Measurements from ENCODE around the gene ABL2.
"Not testable (repeated sequence)": the region's sequence is repeated elsewhere in the genome, so short reads cannot be mapped to it uniquely, and the experiment has no call there.

The ABL2 gene

DNA sequence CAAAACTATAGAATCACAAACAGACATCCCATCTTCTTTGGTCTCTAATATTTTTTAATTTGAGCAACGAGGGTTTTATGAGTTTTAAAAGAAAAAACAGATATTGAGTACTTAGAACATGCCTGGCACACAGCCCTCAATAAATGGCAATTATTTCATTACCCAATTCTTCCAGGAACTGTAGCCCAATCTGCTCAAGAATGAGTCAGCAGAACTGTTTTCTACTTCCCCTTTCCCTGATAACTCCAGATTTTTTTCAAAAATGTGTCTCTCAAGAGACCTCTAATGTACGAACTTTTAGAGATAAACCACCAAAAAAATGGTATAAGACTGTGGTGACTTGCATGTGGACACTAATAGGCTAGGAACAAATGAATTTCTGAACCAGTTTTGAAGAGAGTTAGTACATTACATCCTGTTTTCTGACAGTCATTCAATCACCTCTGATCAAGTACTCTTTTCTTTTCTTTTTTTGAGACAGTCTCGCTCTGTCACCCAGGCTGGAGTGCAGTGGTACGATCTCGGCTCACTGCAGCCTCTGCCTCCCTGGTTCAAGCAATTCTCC lies 11.5 kb downstream of the ABL2 start:
- DNase-seq (ENCODE audit: low read depth in 1 of 2, low spot score in 1 of 2): no peak

DNA sequence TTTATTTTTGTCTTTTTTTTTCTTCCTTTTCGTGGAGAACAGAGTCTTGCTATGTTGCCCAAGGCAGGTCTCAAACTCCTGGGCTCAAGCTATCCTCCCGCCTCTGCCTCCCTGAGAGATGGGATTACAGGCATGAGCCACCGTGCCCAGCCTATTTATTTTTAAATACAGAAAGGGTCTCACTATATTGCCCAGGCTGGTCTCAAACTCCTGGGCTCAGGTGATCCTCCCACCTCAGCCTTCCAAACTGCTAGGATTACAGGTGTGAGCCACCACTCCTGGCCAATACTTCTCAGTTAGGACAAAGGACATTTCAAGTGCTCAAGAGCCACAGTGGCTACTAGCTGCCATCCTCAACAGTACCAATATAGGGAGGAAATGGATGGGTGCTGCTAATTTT lies 16.2 kb downstream of the ABL2 start:
- DNase-seq (ENCODE audit: low read depth in 1 of 2, low spot score in 1 of 2): not testable (repeated sequence)

- no peak for DNase-seq (ENCODE audit: low read depth in 1 of 2, low spot score in 1 of 2)
Observed at GRCh38 chr1:179208681-179209477, 20.6 kb downstream of the ABL2 start.

DNA sequence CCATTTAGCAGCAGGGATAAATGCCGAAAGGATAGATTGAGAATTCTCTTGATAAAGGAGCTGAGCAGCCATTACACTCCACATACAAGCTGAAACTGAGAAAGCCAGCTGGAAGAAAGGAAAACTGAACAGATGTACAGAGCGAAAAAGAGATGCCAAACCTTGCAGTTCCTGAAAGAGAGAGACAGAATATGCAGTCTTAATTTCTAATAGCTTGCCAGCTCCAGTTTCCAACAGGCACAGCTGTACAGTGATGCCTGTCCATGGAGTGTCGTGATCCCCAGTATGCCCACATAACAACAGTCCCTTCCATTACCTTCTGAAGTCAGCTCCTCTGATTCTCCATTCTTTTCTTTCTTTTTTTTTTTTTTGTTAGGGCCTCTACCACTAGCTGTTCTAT lies 22.7 kb downstream of the ABL2 start:
- no peak for DNase-seq (ENCODE audit: low read depth in 1 of 2, low spot score in 1 of 2)

DNA sequence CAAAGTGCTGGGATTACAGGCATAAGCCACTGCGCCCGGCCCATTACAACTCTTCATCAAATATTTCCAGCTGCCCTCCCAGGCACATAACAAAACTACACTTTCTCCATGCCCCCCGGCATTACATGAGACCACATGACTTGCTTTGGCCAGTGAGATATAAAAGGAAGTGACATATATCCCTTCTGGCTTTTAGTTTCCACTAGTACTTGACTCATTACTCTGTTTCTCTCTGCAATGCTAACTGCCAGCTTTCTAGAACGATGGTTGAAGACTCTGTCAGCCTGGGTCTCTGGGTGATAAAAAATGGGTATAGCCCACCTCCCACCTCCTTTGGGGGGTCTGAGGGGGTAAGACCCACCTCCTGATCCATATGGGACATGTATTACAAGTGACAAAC lies 24.2 kb downstream of the ABL2 start:
- no peak for DNase-seq (ENCODE audit: low read depth in 1 of 2, low spot score in 1 of 2)

GRCh38 chr1:179202161-179202560 lies 27.3 kb downstream of the ABL2 start:
- DNase-seq (ENCODE audit: low read depth in 1 of 2, low spot score in 1 of 2): no peak

- DNase-seq (ENCODE audit: low read depth in 1 of 2, low spot score in 1 of 2): no peak
Observed at GRCh38 chr1:179200586-179200985, 28.9 kb downstream of the ABL2 start.

- DNase-seq (ENCODE audit: low read depth in 1 of 2, low spot score in 1 of 2): no peak
Observed at GRCh38 chr1:179197690-179198297, 31.7 kb downstream of the ABL2 start.

DNA sequence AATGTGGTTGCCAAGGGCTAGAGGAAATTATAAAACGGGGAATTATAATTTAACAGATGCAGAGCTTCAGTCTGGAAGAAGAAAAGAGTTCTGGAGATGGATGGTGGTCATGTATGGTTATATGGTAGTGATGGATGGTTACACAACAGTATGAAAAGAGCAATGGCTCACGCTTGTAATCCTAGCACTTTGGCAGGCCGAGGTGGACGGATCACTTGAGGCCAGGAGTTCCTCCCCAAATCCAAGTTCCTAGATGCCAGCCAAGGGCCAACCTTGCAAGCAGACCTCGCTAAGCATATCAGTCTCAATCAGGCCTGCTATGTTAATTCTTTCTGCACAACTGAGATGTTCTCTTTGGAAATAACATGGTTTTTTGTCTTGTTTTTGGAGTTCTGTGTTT lies 33.6 kb downstream of the ABL2 start:
- DNase-seq (ENCODE audit: low read depth in 1 of 2, low spot score in 1 of 2): not testable (repeated sequence)

DNA sequence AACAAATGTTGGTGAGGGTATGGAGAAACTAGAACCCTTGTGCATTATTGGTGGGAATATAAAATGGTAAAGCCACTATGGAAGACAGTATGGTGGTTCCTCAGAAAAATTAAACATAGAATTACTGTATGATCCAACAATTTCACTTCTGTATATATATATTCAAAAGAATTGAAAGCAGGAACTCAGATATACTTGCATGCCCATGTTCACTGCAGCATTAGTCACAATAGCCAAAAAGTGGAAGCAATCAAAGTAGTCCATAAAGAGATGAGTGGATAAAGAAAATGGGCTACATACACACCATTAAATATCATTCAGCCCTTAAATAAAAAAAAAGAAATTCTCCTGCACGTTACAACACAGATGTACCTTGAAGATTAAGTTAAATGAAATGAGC lies 34.1 kb downstream of the ABL2 start:
- DNase-seq (ENCODE audit: low read depth in 1 of 2, low spot score in 1 of 2): no peak

- DNase-seq (ENCODE audit: low read depth in 1 of 2, low spot score in 1 of 2): no peak
Observed at GRCh38 chr1:179194068-179194537, 35.4 kb downstream of the ABL2 start.

DNA sequence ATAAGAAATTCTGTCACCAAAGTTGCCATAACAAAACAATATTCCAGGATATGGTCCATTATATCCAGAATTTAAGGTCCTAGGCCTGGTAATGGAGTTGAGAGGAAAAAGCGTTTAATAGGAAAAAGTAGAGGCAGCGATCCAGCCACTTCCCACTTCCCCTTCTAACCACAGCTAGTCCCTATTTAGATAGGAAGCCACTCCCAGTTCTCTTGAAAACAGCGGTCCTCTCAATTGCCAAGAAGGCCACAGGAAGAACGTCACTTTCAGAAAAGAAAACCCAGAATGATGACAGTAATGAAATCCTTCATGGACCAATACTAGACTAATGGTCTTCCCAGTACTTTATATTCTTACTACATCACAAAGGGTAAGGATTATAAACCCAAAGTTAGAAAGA lies 38.6 kb downstream of the ABL2 start:
- no peak for DNase-seq (ENCODE audit: low read depth in 1 of 2, low spot score in 1 of 2)

DNA sequence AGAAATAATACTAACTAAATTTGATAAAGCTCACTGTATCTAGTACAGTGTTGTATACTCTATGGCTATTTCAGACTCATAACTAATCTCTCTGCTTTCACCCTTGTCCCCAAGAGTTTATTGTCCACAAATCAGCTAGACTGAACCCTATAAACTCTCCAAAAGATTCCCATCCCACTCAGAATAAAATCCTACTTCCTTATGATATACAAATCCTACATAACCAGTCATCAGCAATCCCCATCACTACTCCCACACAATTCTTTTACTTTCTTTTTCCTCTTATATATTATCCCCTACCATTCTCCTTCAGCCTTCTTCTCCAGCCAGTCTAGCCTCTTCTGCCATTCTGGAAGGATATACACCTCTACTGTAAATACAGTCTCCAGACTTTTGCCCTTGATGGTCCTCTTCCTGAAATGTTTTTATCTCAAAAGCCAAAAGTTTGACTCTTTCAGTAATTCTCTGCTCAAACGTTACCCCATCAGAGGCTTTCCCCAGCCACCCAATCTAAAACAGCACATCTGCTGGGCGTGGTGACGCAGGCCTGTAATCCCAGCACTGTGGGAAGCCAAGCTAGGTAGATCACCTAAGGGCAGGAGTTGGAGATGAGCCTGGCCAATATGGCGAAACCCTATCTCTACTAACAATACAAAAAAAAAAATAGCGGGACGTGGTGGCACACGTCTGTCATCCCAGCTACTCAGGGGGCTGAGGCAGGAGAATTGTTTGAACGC lies 41.6 kb downstream of the ABL2 start:
- DNase-seq (ENCODE audit: low read depth in 1 of 2, low spot score in 1 of 2): no peak

DNA sequence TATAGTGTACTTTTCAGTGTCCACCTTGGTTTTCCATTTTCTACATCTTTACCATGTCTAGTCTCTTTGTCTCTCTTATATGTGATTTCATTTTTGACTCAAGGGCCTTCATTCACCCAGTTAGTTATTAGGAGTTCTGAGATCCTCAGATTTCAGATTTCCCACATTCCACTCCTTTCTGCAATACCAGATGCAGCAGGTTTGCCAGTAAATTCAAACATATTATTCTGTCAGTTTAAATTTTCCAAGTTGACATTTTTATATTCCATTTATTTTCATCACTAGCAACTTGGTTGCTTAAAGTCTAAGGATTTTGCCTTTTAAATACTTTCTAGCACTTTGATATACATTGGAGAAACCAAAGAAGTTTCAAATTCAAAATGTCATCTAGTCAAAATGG lies 42.4 kb downstream of the ABL2 start:
- no peak for DNase-seq (ENCODE audit: low read depth in 1 of 2, low spot score in 1 of 2)

DNA sequence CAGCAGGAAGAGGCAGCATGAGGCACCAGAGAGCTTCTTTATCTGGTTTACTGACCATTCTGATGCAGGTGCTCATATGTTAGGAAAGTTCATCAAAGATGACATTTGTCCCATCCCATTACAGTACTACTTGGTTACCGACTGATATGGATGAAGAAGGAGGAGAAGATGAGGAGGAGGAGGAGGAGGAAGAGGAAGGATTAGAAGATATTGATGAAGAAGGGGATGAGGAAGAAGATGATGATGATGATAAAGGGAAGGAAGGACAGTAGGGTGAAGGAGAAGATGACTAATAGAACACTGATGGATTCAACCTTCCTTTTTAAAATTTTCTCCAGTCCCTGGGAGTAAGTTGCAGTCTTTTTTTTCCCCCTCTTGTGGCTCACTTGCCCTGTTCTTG lies 45.1 kb downstream of the ABL2 start:
- no peak for DNase-seq (ENCODE audit: low read depth in 1 of 2, low spot score in 1 of 2)

DNA sequence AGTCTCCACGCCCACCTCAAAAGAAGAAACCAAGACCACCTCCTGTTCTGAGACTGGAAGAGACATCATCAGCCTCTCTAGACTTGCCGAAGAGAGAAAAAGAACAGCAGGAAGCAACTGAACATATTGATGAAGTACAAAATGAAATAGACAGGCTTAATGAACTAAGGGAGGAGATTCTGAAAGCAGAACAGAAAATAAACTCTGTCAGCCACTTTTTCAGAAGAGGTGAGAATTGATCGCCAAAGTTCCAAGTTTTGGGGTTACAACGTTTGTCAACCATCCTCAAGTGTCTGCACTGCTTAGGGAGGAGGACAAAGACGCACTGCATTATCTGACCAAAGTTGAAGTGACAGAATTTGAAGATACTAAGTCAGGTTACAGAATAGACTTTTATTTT lies 45.6 kb downstream of the ABL2 start:
- no peak for DNase-seq (ENCODE audit: low read depth in 1 of 2, low spot score in 1 of 2)

GRCh38 chr1:179178950-179179349 lies 50.5 kb downstream of the ABL2 start:
- no peak for DNase-seq (ENCODE audit: low read depth in 1 of 2, low spot score in 1 of 2)

DNA sequence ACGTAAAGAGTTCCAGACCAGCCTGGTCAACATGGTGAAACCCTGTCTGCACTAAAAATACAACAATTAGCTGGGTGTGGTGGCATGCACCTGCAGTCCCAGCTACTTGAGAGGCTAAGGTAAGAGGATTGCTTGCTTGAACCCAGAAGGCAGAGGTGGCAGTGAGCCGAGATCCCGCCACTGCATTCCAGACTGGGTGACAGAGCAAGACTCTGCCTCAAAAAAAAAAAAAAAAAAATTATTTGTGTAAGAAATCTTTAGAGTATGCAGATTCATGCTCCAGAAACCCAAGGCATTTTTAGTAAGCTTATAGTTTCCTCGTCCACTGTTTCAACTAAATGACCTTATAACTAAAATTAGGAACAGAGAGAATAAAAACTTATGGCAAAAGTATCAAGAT lies 51.3 kb downstream of the ABL2 start:
- DNase-seq (ENCODE audit: low read depth in 1 of 2, low spot score in 1 of 2): no peak

GRCh38 chr1:179177615-179178014 lies 51.9 kb downstream of the ABL2 start:
- no peak for DNase-seq (ENCODE audit: low read depth in 1 of 2, low spot score in 1 of 2)

- no peak for DNase-seq (ENCODE audit: low read depth in 1 of 2, low spot score in 1 of 2)
Observed at GRCh38 chr1:179177182-179177581, 52.3 kb downstream of the ABL2 start.

DNA sequence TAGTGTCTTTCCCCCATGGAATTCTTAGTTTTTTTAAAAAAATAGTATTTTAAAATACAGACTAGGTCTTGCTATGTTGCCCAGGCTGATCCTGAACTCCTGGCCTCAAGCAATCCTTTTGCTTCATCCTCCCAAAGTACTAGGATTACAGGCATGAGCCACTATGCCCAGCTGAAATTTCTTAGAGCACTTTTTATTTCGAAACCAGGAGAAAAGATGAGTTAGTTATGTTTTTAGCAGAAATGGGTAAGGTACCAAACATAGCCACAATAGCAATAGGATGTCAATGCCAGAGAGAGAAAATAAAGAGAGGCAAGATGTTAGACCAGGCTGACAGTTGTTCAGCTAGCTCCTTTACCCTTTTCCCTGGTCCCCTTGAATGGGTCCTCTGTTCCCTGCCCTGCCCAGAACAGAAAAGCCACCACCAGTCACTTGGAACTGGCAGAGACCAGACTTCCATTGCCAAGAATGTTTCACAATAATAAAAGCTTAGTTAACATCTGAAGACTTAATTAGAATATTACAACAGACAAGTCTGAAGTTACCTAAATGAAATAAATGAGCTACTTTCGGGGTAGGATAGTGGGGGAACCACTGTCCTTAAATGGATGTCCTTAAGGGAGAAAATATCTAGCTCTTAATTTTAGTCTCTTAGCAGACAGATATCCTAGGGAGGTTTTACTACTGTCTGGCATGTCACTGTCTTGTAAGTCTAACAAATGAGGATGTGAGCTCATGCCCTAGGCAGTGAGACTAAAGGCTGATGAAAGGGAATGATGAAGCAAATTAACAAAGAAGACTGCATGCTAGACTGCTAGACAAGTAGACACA lies 54.3 kb downstream of the ABL2 start:
- DNase-seq (ENCODE audit: low read depth in 1 of 2, low spot score in 1 of 2): no peak
